22Rv1 (cell line): ENCODE measurements around the gene CHST3.

Experiments
- H3K27ac ChIP-seq: fragments of 450-650 bp; 2 replicates; pipeline ENCODE4 v1.5.1; 2017
- ZFX ChIP-seq: fragments of 450-650 bp; IDR thresholded peaks from 2 replicates; pipeline ENCODE4 v1.6.1; 2017; ENCODE audit warnings: antibody characterized with exemption, borderline replicate concordance
- TF ChIP-seq, protein P1 (sequence below): fragments of 450-650 bp; IDR thresholded peaks from 2 replicates; pipeline ENCODE4 v1.5.1; 2017; ENCODE audit warnings: mild to moderate bottlenecking

Gene CHST3

DNA sequence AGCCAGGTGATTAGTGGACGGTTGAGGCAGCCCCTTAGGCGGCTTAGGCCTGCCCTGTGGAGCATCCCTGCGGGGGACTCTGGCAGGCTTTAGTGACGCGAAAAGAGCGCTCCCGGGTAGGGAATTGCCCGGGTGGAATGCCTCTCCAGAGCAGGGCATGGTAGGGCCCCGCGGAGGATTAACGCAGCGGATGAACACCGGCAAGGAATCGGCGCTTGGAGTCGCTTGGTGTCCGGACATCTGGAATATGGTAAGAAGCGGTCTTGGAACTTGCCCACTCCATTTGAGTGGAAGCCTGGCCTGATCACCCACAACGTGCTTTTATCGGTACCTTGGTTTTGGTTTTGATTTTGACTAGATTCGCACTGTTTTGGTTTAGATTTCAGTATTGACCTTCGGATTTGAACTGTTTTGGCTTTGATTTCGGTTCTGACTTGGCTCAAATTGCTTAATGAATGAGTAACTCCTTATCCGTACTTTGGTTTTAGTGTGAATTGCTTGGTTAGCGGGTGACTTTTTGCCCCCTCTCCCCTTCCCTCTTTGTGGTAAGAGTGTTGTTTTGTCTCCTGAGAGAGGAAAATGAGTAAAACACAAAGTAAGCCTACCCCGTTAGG, 24.2 kb upstream of the CHST3 start:
- no peak overlapping the region for H3K27ac ChIP-seq
- TF ChIP-seq, protein P1, sequence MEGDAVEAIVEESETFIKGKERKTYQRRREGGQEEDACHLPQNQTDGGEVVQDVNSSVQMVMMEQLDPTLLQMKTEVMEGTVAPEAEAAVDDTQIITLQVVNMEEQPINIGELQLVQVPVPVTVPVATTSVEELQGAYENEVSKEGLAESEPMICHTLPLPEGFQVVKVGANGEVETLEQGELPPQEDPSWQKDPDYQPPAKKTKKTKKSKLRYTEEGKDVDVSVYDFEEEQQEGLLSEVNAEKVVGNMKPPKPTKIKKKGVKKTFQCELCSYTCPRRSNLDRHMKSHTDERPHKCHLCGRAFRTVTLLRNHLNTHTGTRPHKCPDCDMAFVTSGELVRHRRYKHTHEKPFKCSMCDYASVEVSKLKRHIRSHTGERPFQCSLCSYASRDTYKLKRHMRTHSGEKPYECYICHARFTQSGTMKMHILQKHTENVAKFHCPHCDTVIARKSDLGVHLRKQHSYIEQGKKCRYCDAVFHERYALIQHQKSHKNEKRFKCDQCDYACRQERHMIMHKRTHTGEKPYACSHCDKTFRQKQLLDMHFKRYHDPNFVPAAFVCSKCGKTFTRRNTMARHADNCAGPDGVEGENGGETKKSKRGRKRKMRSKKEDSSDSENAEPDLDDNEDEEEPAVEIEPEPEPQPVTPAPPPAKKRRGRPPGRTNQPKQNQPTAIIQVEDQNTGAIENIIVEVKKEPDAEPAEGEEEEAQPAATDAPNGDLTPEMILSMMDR, result no peak
- no peak for TF ChIP-seq ZFX

DNA sequence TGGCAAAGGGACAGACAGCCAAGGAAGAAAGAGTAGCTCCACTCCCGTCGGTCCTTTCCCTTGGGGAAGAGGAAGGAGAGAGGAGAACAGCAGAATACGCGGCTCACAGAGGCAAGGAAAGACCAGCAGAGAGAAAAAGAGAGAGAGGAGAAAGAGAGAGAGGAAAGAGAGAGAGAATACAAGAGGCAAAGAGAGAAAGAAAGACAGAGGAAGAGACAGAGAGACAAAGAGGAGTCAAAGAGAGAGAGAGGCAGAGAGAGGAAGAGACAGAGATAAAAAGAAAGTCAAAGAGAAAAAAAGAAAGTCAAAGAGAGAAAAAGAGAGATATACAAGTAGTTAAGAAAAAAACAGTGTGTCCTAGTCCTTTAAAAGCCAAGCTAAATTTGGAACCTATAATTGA, 23.4 kb upstream of the CHST3 start:
- H3K27ac ChIP-seq, result no peak overlapping the region
- TF ChIP-seq, protein P1, result no peak
- no peak for TF ChIP-seq ZFX

DNA sequence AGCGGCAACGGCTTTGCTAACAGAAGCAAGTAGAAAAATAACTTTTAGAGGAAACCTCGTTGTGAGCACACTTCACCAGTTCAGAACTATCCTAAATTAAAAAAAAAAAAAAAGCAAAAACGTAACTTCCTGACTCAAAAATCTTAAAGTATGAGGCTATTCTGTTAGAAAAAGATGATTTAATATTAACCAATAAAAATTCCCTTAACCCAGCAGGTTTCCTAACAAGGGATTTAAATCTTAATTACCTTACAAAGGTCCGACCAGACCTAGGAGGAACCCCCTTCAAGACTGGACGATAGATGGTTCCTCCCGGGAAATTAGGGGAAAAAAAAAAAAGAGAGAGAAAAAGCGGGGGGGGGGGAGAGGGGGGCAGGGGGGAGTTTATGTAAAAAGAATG, 22.9 kb upstream of the CHST3 start:
- no peak overlapping the region for H3K27ac ChIP-seq
- no peak for TF ChIP-seq ZFX
- TF ChIP-seq, protein P1, result no peak

DNA sequence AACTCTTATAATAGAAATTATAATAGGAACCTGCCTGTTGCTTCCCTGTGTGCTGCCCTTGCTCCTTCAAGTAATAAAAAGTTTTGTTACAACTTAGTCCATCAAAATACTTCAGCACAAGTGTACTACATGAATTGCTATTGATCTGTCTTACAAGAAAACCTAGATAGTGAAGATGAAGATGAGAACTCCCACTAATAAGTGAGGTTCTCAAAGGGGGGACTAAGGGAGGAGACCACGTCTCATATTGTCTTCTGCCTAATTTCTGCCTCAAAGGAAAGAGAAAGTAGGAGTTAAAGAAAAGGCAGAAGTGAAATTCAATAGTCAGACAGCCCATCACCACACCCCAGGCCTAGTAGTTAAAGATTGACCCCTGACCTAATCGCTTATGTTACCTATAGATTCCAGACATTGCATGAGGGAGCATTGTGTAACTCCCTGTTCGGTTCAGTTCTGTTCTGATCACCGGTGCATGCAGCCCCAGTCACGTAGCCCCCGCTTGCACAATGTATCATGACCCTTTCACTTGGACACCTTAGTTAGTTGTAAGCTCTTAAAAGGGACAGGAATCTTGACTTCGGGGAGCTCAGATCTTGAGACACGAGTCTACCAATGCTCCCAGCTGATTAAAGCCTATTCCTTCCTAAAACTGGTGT, 18.2 kb upstream of the CHST3 start:
- H3K27ac ChIP-seq, result no peak overlapping the region

DNA sequence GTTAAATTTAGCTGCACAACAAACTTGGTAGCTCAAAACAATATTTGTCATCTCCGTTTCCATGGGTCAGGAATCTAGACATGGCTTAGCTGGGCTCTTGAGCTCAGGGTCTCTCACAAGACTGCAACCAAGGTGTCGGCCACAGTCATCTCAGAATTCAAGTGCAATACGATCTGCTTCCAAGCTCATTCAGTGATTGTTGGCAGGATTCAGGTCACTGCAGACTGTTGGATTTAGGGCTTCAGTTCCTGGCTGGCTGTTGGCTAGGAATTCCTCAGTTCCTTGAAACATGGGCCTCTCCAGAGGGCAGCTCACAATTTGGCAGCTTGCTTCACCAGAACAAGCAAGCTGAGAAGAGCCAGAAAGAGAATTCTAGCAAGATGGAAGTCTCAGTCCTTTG, 17.5 kb upstream of the CHST3 start:
- TF ChIP-seq, protein P1, result no peak
- TF ChIP-seq ZFX, result no peak

More for the DNA sequence above, 18.2 kb upstream of the CHST3 start:
- TF ChIP-seq, protein P1, result no peak
- no peak for TF ChIP-seq ZFX

DNA sequence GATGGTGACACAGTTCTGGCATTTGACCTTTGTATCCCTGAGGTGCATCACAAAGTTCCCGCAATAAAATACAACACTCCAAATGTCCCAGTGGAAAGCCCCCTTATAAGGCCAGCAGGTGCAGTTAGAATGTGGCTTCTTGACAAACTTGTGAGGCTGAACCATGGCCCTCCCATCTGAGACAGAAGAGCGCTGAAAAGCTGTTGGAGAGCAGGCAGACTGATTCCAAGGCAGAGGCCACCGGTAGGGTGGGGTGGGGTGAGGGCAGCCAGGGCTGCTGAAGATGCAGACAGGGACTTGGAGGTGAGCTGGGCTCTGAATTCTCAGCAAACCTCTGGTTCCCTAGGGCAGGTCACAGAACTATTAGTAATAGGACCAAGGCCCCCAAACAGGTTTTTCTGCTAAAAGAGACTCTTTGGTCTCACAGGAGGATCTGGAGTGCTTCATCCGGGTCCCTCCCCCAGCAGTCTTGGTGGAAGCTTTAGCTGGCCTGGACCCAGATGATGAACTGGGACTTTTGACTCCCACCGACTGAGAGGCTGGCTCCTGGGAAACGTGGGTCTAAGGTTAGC, 15.6 kb upstream of the CHST3 start:
- no peak for TF ChIP-seq ZFX
- TF ChIP-seq, protein P1, result no peak
- no peak overlapping the region for H3K27ac ChIP-seq

More for the DNA sequence above, 17.5 kb upstream of the CHST3 start:
- H3K27ac ChIP-seq, result no peak overlapping the region

DNA sequence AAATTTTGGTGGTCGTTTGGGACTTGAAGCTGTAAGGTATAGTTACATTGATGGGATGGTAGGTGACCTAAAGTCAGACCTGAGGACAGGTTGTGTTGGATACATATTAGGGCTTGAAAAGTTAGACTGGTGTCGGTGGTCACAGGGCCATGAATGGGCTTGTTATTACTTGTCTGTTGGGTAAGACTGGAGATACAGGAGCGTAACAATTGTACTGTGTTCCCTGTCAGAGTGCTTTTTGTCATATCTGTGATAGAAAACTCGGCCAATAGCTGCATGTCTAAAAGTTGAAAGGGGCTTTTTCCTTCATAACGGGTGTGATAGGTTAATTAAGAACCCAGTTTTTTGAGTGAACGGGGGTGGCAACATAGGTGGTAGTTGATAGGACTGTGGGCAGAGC, 13.5 kb upstream of the CHST3 start:
- H3K27ac ChIP-seq, result no peak overlapping the region
- TF ChIP-seq ZFX, result no peak
- TF ChIP-seq, protein P1, result no peak
